Hematopoietic multipotent progenitor cell treated with erythropoietin and hydrocortisone succinate and interleukin-3 and kit ligand, for 8 days (in vitro differentiated cells): ENCODE data around the gene MAP3K6.
A peak's percentile ranks its signal among the peaks of the same experiment; 100 is the strongest.

Source experiments
- DNase-seq: peaks from one replicate; pipeline ENCODE4 v3.0.0-alpha.2; 2015

The MAP3K6 gene

DNA sequence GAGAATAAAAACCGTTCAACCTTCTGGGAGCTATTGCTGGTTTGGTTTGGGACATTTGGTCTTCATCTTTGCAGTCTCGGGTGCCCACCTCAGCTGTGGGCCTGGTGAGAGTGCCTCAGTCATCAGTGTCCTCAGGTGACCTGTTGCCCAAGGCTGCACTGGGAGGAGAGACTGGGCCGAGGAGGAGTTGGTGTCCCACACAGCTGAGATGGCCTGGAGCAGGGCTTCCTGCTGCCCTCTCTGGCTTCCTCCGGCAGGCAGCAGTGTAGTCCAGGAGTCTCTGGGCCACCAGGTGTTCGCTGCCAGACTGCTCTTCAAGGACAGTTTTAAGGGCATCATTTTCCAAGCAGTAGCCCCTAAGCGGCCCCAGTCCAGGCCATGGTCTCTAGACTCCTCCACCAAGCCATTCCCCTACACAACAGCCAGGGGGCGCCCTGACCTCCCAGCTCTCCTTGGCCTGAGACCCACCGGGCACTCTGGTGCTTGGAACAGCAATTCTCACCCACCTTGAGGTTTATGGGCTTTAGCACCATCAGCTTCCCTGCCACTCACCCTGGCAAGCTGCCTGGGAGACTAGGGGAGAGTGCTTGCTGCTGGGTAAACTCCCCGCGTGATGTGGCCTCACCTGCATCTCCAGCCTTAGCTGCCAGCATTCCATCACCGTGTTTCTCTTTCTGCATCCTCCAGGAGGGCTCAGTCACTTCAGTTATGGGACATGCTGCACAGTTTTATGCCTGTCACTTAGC, 34.1 kb downstream of the MAP3K6 start:
- DNase-seq = peak; percentile 59

- DNase-seq = no peak
These were observed 34.8 kb downstream of the MAP3K6 start for GRCh38 chr1:27331922-27332321.

GRCh38 chr1:27331426-27331825, 35.3 kb downstream of the MAP3K6 start:
- no peak for DNase-seq

DNA sequence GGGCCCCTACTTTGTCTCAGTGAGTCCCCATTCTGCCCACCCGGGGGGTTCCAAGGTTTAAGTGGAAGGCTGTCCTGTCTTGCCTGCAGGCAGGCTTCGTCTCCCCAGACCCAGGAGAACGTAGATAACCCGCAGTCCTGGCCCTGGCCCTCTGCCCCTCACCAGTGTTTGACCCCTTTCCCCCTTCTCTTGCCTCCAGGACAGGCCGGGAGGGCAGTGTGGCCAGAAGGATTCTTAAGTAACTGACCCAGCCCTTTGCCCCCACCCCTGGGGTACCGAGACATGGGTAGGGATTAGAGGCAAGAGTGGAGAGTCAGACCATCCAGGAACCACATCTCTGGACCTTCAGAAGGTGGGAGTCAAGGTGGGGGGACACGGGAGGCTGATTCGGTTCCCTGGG, 36.0 kb downstream of the MAP3K6 start:
- DNase-seq = no peak

GRCh38 chr1:27327964-27328363, 38.8 kb downstream of the MAP3K6 start:
- no peak for DNase-seq

- DNase-seq = no peak
These were observed 41.5 kb downstream of the MAP3K6 start for GRCh38 chr1:27325286-27325685.

DNA sequence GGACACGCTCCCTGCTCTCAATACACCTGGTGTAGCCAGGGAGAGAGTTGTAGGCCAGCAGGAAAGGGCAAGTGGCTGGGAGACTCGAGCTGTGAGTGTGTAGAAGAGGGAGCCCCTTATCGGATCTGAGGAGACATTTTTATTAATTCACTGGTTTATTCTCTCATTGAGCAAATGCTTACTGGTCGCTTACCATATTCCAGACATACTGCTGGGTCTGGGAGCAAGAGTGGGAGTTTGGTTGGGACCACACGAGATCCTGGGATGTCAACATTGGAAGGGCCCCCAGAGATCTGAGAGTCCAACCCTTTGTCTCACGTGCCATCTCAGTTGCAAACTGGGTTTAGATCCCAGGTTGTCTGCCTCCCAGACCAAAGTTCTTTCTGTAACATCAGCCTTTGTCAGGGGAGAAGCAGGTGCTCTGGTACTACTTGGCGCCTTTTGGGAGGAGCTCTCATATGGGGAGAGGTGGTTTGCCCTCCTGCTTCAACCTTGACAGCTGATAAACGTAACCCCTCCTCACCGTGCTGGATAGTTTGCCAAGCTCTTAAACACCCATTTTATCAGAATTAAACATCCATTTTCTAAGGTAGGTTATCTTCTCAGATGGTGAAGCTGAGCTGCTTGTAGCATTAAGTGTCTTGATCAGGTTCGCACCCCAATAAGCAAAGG, 44.1 kb downstream of the MAP3K6 start:
- peak; percentile 58 for DNase-seq

DNA sequence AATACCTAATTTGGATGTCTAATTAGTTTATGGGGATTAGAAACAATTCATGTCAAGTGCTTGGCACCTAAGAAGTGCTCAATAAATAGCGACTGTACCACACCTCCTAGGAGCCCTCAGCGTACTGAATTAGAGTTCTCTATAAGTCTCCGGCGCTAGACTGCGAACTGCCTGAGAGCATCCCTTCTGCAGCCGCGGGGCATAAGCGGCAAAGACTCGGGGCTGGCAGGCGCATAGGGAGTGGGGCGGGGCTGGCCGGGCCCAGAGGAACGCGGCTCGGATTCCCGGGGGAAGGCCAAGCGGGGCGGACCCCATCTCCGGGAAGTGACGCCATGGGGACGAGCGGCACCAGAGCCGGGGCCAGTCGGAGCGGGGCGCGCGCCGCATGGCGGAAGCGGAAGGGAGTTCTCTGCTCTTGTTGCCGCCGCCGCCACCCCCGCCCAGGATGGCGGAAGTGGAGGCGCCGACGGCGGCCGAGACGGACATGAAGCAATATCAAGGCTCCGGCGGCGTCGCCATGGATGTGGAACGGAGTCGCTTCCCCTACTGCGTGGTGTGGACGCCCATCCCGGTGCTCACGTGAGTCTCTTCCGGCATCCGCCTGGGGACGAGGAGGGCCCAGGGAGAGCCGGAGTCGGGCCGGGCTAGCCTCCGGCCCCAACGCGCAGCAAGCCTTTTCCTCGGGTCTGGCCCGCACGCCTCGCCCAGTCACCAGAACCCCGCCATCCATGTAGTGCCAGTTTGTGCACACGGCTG, 44.8 kb downstream of the MAP3K6 start, which contains the start of gene TMEM222:
Gene TMEM222, plus strand, starts transcription at position 351 of the 756 bp plus-strand sequence. Its CDS starts 35 bp downstream, at position 386.
- peak; percentile 96 for DNase-seq

DNA sequence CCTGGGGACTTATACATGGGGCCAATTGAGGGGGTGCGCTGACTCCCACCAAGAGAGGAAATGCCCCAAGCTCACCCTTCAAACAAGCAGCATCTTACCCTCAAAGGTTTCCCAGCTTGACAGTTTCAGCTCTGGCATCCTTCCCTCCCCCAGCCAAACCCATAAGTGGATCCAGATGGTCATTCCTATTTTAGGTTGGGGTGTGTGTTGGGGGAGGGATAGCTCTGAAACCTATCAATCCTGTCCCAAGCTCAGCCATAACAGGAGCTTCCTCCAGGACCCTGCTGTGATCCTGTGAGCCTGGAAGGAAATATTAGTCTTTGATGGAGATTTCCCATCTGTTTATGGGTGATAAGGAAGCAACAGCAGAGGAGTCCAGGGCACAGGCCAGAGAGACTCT, 48.2 kb downstream of the MAP3K6 start:
- no peak for DNase-seq

- DNase-seq = no peak
These were observed 48.6 kb downstream of the MAP3K6 start for GRCh38 chr1:27318136-27318535.

GRCh38 chr1:27316860-27317259, 49.9 kb downstream of the MAP3K6 start:
- DNase-seq = no peak

DNA sequence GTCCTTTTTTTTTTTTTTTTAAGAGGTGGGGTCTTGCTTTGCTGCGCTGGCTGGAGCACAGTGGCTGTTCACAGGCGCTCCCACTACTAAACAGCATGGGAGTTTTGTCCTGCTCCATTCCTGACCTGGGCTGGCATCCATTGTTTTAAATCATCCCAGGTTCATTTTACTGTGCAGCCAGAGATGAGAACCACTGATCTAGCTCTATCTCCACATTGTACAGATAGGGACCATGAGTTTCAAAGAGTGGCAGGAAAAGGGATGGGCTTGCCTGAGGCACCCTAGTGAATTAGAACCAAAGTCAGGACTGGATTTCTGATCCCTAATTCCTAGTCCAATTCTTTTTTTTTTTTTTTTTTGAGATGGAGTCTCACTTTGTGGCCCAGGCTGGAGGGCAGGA, 52.0 kb downstream of the MAP3K6 start:
- DNase-seq = no peak

- DNase-seq = no peak
These were observed 52.6 kb downstream of the MAP3K6 start for GRCh38 chr1:27314169-27314568.

GRCh38 chr1:27307874-27308598, 58.7 kb downstream of the MAP3K6 start:
- DNase-seq = no peak

GRCh38 chr1:27306892-27307761, 59.6 kb downstream of the MAP3K6 start:
- no peak for DNase-seq

GRCh38 chr1:27306071-27306470, 60.7 kb downstream of the MAP3K6 start:
- no peak for DNase-seq
